NCI-H2171 (cell line): ENCODE results near the gene KISS1R.
"Not testable (repeated sequence)": the region's sequence is repeated elsewhere in the genome, so short reads cannot be mapped to it uniquely, and the experiment has no call there.

Experiments used
- DNase-seq: peaks from one replicate; lab custom pipeline; 2025; lab: John Stamatoyannopoulos, UW

The KISS1R gene

DNA sequence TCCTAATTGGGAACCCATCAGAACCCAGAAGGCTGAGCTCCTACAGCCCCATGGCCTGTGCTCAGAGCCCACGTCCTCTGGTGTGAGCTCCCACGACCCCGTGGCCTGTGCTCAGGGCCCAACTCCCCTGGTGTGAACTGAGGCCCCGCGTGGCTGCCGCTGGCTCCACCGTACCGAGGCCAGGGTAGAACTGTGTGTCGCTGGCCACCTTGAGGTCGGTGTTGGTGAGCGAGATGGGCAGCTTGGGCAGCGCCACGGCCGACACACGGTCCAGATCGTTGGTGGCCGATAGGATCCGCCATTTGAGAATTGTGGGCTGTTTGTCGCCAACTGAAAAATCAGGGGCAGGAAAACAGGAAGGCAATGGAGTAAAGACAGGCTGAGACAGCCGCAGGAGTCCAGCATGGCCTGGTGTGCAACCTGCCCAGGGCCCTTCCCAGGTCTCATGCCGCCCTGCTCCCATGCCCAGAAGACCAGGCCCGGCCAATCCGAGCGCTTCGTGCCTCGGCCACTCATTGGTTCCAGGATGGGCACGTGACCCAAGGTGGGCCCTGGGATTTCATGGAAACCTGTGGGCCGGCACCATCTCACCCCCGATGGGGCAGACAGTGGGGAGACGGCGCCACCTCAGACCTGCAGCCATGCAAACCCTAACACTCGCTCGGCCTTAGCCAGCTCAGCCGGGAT, 35.6 kb upstream of the KISS1R start:
- no peak for DNase-seq

DNA sequence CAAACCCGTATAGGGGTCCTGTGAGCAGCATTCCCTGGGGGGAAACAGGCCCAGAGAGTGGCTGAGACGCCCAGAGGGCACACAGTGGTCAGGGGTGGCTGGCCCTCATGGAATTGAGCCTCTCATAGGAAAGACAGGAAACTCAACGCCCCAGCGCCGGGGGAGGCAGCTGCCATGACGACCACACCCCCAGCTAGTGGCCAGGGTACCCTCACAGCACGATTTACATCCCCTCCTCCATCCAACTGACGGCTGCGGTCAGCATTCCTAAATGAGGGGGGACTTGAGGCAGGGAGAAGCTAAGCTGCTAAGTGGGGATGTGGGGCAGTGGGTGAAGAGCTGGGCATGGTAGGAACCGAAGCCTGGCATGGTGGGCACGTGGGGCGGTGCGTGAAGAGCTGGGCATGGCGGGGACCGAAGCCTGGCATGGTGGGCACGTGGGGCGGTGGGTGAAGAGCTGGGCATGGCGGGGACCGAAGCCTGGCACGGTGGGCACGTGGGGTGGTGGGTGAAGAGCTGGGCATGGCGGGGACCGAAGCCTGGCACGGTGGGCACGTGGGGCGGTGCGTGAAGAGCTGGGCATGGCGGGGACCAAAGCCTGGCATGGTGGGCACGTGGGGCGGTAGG, 34.1 kb upstream of the KISS1R start:
- DNase-seq = no peak

GRCh38 chr19:883661-884211, 33.4 kb upstream of the KISS1R start:
- DNase-seq = peak; percentile 31

DNA sequence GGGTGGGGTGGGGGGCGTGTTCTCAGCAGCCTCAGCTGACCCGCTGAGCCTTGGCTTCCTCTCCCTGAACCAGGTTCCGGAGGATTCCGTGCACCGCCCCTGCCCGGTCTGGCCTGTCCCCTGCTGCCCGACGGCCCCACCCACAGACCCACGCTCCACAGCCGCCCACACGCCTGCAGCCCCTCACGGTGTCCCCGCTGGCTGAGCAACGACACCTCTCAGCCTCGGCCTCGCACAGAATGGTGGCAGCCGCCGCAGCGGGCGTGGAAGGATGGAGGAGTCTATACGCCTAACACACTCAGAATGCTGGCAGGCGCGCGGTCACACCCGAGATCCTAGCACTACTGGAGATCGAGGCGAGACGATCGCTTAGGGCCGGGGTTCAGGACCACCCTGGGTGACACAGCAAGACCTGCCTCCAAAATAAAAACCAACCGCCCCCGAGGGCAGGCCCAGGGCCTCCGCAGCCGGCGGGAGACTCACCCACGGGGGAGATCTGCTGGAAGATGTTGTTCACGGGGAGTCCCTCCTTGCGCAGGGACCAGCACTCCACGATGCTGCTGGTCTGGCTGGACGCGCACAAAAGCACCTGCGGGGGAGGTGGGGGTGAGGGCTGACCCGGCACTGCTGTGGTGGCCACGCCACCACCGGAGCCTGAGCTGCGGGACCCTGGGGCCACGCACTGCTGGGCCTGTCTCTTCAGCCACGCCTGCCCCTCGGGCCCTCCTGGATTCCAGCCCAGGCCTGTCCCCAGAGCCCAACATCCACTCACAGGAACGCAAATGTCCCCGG, 32.5 kb upstream of the KISS1R start:
- DNase-seq = no peak

DNA sequence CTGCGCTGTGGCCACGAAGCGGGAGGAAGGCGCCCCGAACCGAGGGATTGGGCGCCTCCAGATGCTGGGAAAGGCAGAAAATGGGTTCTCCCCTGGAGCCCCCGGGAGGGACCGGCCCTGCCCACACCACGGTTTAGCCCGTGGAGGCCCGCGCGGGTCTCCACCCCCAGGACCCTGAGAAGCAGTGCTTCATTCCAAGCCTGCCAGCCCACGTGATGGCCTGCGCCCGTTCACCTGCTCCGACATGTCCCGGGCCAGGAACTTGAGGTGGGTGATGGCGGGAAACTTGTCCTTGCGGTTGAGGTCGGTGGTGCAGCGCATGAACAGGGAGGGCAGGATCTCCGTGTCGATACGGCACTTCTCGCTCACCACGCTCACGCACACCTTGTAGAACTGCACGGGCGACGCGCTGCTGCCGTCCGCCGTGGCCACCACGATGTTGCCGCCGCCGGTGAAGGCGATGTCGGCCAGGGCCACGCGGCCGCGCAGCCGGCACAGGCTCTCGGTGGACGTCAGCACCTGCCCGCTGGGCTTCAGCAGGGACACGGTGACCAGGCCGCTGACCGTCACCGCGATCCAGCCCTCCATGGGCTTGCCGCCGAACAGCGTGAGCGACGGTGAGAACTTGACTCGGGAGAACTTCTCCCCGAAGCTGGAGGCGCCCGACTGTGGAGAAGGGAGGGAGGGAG, 31.5 kb upstream of the KISS1R start:
- DNase-seq = no peak

GRCh38 chr19:887072-887471, 30.1 kb upstream of the KISS1R start:
- no peak for DNase-seq

- no peak for DNase-seq
Observed at GRCh38 chr19:887599-887998, 29.5 kb upstream of the KISS1R start.

DNA sequence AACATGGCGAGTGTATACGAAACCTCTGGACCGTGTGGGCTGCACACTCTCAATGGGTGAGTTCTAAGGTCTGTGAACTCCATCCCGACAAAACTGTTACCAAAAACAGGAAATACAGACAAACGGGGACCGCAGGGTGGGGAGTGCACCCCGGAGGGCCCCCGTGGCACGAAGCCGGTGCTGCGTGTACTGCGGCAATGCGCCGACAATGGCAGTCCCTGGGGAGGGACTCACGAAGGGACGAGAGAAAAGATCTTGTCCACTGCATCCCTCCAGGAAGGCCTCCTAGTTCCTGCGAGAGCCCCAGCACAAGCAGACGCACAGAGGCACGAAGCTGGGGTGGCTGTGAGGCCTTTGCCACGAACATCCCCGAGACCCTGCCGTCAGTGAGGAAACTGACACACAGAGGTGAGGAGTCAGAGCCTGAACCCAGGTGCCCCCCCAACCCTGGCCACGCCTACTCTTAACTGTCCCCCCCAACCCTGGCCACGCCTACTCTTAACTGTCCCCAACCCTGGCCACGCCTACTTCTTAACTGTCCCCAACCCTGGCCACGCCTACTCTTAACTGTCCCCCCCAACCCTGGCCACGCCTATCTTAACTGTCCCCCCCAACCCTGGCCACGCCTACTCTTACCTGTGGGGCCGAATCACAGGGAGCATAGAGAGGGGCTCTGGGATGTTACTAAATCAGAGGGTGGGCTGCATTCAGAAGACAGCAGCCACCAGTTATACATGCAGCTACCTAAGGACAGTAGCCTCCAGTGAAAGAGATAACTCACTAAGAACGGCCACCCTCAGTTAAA, 28.4 kb upstream of the KISS1R start:
- DNase-seq = no peak

GRCh38 chr19:889662-890295, 27.4 kb upstream of the KISS1R start:
- no peak for DNase-seq

DNA sequence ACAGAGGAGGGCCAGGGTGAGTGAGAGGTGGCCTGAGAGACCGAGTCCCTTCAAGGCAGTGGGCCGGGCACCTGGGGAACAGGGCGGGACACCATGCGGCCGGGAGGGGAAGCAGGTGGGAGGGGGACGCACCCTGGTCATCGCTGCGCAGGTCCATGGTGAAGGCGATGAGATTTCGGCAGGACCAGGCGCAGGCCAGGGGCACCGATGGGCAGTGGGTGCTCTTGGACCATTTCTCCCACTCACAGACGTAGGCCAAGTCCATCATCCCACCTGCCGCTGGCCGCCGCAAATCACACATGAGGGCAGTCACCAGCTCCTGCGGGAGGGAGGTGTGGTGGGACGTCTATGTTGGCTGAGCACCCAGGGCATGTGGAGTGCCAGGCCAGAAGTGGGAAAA, 26.3 kb upstream of the KISS1R start:
- no peak for DNase-seq

- DNase-seq = not testable (repeated sequence)
Observed at GRCh38 chr19:891421-892200, 25.5 kb upstream of the KISS1R start.

DNA sequence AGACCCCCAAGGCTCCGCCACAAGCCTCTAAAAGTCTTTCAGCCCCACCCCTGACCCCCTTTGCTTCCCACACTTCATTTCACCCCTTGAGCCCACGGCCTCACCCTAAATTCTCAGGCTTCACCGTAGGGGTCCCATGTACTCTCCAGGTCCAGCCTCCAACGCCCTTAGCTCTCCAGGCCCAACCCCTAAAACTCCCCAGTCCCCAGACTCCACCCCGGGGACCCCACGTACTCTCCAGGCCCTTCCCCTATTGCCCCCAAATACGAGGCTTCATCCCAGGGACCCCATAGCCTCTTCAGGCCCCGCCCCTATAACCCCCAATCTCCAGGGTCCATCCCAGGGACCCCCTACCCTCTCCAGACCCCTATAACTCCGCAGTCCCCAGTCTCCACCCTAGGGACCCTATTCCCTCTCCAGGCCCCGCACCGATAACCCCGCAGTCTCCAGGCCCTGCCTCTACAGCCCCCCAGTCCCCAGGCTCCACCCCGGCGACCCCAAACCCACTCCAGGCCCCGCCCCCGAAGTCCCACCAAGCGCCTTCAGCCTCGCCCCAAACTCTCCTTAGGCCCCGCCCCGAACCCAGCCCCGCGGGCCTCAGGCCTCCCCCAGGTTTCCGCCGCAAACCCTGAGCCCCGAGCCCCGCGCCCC, 24.8 kb upstream of the KISS1R start:
- no peak for DNase-seq

DNA sequence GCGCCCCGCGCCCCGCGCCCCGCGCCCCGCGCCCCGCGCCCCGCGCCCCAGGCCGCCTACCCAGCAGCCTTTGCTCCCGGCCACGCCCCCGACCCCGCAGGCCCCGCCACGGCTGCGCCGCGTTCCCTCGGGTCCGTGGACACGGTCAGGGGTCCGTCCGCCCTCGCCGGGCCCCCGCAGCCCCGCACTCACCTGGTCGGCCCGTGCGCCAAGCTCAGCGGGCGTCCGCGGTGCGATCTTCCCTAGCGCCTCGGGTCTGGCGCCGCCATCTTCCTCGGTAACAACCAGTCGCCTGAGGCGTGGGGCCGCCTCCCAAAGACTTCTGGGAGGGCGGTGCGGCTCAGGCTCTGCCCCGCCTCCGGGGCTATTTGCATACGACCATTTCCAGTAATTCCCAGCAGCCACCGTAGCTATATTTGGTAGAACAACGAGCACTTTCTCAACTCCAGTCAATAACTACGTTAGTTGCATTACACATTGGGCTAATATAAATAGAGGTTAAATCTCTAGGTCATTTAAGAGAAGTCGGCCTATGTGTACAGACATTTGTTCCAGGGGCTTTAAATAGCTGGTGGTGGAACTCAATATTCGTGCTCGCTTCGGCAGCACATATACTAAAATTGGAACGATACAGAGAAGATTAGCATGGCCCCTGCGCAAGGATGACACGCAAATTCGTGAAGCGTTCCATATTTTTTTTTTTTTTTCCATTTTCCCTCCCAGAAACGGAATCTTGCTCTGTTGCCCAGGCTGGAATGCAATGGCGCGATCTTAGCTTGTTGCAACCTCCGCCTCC, 24.0 kb upstream of the KISS1R start, which contains the start of the genes MED16 and RNU6-9:
Gene MED16 (minus strand): TSS at position 294 of the 796 bp plus-strand sequence. CDS start 2,056 bp downstream, outside the sequence.
Gene RNU6-9 (plus strand): TSS at position 591 of the 796 bp plus-strand sequence.
- DNase-seq = peak; percentile 92

GRCh38 chr19:896434-896833, 20.7 kb upstream of the KISS1R start:
- DNase-seq = no peak

GRCh38 chr19:896999-897398, 20.1 kb upstream of the KISS1R start:
- no peak for DNase-seq

DNA sequence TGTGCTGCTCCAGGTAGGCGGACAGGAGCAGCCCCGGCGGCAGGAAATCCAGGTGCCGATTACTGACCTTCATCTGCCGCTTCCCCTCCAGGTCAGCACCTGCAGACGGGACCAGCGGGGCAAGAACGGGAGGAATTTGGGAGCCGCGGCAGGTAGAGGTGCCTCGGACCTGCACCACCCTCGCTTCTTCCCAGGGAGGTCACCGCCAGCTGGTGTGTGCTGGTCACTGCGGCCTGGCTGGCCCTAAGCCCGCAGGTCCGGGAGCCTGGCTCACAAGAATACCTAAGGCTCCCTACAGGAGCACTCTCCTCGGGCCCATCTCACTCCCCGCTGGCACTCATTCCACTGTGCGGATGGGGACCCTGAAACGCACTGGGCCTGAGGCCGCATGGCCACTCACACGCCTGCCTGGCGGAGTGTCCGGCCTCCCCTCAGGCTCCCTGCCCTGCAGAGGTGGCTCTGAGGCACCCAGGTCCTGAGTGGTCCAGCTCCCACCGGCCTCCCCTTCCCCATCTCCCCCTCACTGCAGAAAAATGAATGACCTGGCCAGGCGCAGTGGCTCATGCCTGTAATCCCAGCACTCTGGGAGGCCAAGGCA, 19.6 kb upstream of the KISS1R start:
- DNase-seq = no peak

GRCh38 chr19:898663-899062, 18.5 kb upstream of the KISS1R start:
- DNase-seq = peak; percentile 96
